RWPE1 (cell line): ENCODE measurements around the gene ABLIM3.
"Not testable (repeated sequence)": the region's sequence is repeated elsewhere in the genome, so short reads cannot be mapped to it uniquely, and the experiment has no call there.

Experiments used
- CTCF ChIA-PET: fragments of 350-600 bp; sonication (Branson Sonifier 250); formaldehyde crosslinking; extraction: SDS; loops from one replicate; lab custom pipeline; 2021; lab: Yijun Ruan, JAX
- POLR2A ChIA-PET: fragments of 400-600 bp; formaldehyde crosslinking; extraction: SDS; loops from one replicate; lab custom pipeline; 2020; ENCODE audit warnings: antibody characterized with exemption; ENCODE audit not compliant: low non-redundant PET; lab: Yijun Ruan, JAX
- DNase-seq: peaks from one replicate; pipeline ENCODE4 v3.0.0; 2012; ENCODE audit warnings: low spot score
- H3K27ac ChIP-seq: fragments of 450-650 bp; 2 replicates; pipeline ENCODE4 v1.5.1; 2017
- CTCF ChIP-seq: fragments of 450-650 bp; conservative IDR thresholded peaks from 2 replicates; pipeline ENCODE4 v1.5.1; 2017; ENCODE audit warnings: low read depth, mild to moderate bottlenecking

ABLIM3 gene

GRCh38 chr5:149265597-149265996 is 124.3 kb downstream of the ABLIM3 start:
- peak; percentile 13; the same call in 1 of the 2 replicates for TF ChIP-seq CTCF
- DNase-seq, result no peak
- no peak overlapping the region for H3K27ac ChIP-seq
- ChIA-PET POLR2A (no interaction called here), CTCF (interaction anchor here (0.5 to 2.4 kb wide), 13 partner anchors 9 to 532 kb away, joined by 3 to 15 read pairs (median 3); partner anchors contain the start of gene ABLIM3)

- no peak overlapping the region for H3K27ac ChIP-seq
- no peak for DNase-seq
- no peak for TF ChIP-seq CTCF
- ChIA-PET CTCF (interaction anchor here (0.6 to 1.1 kb wide), 6 partner anchors 17 to 526 kb away, joined by 3 to 7 read pairs (median 3); partner anchors contain the start of gene ABLIM3), POLR2A (no interaction called here)
These were observed 126.1 kb downstream of the ABLIM3 start for GRCh38 chr5:149267241-149267973.

GRCh38 chr5:149268928-149269557 is 127.8 kb downstream of the ABLIM3 start:
- peak; percentile 79 for DNase-seq
- CTCF ChIA-PET, result interaction anchor here (0.5 to 2.0 kb wide), 22 partner anchors 8 to 1338 kb away, joined by 3 to 8 read pairs (median 3); no protein-coding TSS in a partner anchor
- POLR2A ChIA-PET, result no interaction called here

GRCh38 chr5:149271195-149271715 is 130.0 kb downstream of the ABLIM3 start:
- peak; percentile 50 for DNase-seq
- CTCF ChIA-PET, result interaction anchor here (0.6 kb wide), 1 partner anchor 300 kb away, joined by 4 read pairs; no protein-coding TSS in a partner anchor
- no peak for TF ChIP-seq CTCF
- peak overlapping the region; percentile 91 for H3K27ac ChIP-seq
- POLR2A ChIA-PET, result no interaction called here

More at GRCh38 chr5:149268928-149269557, 127.8 kb downstream of the ABLIM3 start:
- peak; percentile 87 for TF ChIP-seq CTCF
- no peak overlapping the region for H3K27ac ChIP-seq

GRCh38 chr5:149271716-149272563 is 130.6 kb downstream of the ABLIM3 start, which contains the start of gene AFAP1L1:
Gene AFAP1L1, plus strand, starts transcription at chr5:149271859. Its CDS starts 110 bp downstream, at chr5:149271969.
- no peak for TF ChIP-seq CTCF
- POLR2A ChIA-PET, result no interaction called here
- CTCF ChIA-PET, result interaction anchor here (0.6 to 1.1 kb wide), 5 partner anchors 45 to 477 kb away, joined by 3 to 6 read pairs (median 3); no protein-coding TSS in a partner anchor
- DNase-seq, result peak; percentile 81
- peak within 1 kb of the TSS; percentile 91 for H3K27ac ChIP-seq

GRCh38 chr5:149272781-149273180 is 131.5 kb downstream of the ABLIM3 start:
- POLR2A ChIA-PET, result not testable (repeated sequence)
- CTCF ChIA-PET, result interaction anchor here (0.7 to 1.1 kb wide), 4 partner anchors 45 to 269 kb away, joined by 3 to 6 read pairs (median 4); no protein-coding TSS in a partner anchor

More at GRCh38 chr5:149272781-149273180, 131.5 kb downstream of the ABLIM3 start:
- not testable (repeated sequence) for DNase-seq
- peak overlapping the region; percentile 91 for H3K27ac ChIP-seq
